M059J (cell line): ENCODE data around the gene NBEAL2. TPM values are rescaled to one million over a fixed set of nuclear protein-coding genes. Genes with fewer than 3 reads are reported as not detected.

ENCODE experiments used
- DNase-seq: peaks from one replicate; pipeline ENCODE4 v3.0.0-alpha.2; 2012; ENCODE audit warnings: low read depth
- total RNA-seq: library from RNA; depleted of rRNA; stranded (reverse); fragments of >200 nt; shearing (Covaris generic); gene quantifications from 2 replicates; pipeline ENCODE4 v1.2.3, GENCODE V29; 2014; rRNA removed

NBEAL2 gene, protein sequence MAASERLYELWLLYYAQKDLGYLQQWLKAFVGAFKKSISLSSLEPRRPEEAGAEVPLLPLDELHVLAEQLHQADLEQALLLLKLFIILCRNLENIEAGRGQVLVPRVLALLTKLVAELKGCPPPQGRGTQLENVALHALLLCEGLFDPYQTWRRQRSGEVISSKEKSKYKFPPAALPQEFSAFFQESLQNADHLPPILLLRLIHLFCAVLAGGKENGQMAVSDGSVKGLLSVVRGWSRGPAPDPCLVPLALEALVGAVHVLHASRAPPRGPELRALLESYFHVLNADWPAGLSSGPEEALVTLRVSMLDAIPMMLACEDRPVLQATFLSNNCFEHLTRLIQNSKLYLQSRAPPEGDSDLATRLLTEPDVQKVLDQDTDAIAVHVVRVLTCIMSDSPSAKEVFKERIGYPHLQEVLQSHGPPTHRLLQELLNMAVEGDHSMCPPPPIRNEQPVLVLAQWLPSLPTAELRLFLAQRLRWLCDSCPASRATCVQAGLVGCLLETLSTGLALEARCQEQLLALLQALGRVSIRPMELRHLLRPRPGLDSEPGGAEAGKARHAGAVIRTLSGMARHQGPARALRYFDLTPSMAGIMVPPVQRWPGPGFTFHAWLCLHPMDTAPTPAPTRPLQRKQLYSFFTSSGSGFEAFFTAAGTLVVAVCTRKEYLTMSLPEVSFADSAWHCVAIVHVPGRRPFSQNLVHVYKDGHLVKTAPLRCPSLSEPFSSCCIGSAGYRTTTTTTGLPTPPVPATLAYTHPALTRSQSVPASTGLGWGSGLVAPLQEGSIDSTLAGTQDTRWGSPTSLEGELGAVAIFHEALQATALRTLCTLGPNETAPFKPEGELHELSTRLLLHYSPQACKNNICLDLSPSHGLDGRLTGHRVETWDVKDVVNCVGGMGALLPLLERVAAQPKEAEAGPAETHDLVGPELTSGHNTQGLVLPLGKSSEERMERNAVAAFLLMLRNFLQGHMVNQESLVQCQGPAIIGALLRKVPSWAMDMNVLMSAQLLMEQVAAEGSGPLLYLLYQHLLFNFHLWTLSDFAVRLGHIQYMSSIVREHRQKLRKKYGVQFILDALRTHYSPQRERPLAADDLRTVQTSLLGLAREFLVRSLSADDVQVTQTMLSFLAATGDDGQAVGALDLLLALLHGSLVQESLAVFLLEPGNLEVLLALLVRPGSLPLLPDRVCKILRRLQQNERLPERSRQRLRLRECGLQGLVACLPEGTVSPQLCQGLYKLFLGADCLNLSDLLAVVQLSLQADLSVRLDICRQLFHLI (N-terminal part only)
- 1.5 and 3.5 TPM in 2 replicates for total RNA-seq

DNA sequence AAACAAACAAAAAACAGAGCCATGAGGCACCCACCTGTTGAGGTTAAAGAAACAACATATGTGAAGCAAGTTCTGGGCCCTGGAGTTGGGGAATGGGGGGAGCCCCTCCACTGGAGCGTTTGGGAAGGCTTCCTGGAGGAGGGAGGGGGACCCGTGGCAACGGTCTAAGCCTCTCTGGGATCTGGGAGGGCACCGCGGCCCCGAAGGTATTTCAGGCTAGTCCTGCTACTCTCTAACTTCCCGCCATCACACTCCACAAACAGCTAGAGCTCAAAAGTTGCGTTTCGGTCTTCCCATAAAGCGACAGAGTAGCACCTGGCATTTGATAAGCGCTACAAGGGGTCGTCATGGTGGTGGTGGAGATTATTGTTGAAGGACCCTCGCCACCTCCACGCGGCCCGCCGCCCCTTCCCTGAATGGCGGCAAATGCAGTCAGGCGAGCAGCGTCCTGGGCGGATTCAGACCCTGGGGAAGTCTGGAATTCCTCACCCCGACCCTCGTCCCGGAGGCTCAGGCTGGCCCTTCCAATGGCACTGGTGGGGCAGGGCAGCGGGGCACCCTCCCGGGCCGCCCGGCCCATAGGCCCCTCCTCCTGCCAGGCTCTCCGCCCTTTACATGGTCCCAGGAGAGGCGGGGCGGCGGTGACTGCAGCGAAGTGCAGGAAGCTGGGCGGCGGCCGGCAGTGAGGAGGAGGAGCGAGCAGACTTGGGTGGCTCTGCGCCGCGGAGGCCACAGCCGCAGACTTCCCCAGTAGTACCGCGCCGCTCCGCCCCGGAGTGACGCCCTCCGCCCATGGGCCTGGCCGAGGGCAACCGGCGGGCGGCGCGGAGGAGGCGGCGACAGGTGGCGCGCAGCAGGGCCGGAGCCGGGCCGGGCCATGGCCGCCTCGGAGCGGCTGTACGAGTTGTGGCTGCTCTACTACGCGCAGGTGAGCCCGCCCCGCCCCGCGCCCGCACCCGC, at the start of gene NBEAL2:
Gene NBEAL2, plus strand, starts transcription at position 682 of the 960 bp plus-strand sequence. Its CDS starts 196 bp downstream, at position 878.
- DNase-seq, result peak; percentile 84

DNA sequence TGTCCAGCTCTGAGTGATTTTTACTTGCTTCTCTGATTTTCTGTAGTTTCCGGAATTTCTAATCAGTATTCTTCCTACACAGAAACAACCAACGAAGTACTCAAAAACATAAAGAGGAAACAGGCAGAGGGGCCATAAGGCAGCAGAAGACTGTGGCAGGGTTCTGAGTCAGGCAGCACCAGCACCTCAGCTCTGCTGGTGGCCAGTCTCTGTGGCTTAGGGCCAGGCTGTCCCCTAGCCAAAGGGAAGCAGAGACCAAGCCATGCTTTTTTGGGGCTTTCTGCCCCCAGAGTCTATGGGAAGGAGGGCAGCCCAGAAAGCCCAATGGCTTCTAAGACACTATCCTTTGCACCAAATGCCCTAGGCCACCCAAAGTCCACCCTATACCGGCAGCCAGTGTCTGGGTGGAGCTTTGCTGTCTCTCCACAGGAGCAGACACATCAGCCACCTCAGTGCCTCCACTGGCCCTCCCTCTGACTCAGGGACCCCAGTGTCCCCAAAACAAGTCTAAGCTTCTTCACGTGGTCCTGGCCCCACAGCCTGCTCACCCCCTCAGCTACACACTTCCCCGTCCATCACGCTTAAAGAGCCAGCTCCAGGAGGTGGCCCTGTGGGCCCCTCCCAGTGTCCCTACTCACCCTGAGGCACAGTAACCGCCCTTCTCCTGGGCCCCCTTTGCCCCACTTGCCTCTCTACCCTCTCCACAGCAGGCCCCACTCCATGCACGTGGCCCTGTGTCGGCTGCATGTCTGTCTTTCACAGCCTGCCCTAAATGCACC, 49.1 kb upstream of the NBEAL2 start:
- DNase-seq, result peak; percentile 35

DNA sequence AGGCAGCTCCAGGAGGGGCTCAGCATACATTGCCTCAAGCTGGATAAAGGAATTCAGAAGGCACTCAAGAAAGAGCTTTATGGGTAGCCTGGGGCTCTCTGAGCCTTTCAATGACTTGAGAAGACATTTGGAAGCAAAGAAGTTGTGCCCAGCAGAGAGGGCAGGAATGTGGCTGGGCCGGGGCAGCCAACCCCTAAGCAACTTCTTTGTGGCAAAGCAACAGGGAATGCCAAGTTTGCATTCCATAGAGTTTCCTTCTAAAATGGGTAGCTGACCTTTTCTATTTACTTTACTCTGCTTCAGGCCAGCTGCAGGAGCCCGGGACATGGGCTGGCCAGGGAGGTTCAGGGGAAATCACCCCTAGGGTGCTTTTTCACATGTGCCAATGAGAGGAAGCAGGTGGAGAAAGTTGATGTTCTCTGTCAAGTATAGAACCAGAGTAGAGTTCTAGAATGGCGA, 48.5 kb upstream of the NBEAL2 start:
- DNase-seq, result peak; percentile 84

DNA sequence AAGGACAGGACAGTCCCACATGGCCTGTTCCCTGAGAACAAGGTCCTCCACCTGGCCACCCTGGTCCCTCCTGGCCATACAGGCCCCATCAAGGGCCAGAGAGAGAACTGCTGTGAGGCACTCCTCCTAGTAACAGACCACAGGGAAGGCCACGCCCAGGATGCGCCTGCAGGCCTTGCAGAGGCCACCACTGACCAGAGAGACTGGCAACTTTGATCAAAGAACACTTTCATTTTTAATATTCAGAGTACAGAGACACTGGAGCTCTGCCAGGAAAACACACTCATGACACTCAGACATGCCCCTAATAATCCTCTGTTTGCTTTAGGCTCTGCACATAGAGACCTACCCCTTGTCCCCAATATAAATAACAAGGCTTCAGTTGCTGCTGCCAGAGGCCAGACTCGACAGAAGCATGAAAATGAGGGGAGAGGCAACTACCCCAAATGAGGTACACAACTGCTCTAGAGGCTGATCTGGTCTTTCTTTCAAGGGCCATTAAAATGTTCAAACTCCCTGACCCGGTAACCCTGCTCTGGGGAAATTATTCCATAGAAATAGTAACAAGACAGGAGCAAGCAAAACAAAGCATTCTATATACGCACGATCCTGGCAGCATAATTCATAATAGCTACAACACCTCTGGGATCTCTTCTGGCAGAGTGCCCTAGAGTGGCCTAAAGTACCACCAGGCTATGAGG, 47.7 kb upstream of the NBEAL2 start:
- DNase-seq, result peak; percentile 69

DNA sequence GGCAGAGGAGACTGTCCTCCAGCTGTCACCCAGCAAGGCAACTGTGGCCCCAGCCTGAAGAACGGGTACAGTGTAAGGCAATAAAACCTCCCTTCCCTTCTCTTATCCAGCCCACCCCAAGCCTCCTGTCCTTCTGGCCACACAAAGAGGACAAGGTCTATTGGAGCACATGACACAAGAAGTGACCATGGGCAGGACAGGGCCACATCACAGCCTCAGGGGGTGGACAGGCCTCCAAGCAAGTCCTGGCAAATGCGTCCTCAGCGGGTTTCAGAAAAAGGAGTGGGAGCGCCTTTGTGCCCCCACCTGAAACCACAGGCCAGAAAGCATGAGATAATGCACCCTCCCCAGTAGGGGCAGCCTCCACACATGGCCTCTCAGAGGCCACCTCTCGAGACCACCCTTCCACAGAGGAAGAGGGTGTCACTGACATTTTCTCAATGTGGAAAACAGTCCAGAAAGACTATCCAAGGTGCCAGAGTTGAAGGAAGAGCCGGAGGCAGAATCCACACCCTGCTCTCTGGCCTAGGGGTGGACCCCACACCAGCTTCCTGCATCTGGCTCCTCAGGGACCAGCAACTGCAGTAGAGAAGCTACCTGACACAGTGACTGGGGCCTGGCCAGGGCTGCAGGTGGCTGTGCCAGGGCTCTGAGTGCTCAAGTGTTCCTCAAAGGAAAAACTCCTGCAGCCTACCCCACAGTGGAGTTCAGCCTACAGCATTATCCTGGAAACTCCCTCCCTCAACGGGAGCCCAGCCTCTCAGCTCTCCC, 46.8 kb upstream of the NBEAL2 start:
- no peak for DNase-seq

DNA sequence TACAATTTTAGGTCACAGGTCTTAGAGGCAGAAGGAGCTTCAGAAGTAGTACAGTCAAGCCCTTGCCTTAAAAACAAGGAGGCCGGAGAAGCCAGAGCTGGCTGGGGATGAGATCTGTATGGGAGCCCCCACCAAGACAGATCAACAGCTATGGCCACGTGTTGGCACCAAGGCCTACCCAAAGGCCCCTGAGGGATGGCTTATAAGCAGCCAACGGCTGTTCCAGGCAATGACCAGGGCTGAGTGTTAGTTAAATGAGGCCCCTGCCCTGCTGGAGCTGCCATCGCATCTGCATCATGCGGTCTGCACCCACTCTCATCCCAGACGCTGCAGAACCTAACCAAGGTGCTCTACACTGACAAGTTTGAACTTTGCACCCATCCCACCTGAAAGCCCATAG, 46.2 kb upstream of the NBEAL2 start:
- DNase-seq, result no peak

DNA sequence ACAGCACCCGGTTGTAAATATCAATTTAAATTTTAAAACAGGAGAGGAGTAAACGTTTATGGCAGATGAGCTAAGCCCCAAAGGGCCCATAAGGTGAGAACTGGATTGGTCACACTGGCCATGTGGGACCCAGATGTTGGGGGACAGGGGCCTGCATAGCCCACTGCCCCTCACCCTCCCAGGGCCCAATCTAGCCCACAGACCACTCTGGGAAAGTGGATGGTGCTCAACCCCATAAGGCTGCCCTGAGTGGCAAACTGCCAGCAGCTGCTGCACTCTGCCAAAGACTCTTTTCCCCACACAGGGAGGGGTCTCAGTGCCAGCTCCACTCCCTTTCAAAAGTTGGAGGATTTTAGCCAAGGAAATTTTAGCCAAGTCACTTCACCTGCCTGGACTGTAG, 45.4 kb upstream of the NBEAL2 start:
- no peak for DNase-seq

DNA sequence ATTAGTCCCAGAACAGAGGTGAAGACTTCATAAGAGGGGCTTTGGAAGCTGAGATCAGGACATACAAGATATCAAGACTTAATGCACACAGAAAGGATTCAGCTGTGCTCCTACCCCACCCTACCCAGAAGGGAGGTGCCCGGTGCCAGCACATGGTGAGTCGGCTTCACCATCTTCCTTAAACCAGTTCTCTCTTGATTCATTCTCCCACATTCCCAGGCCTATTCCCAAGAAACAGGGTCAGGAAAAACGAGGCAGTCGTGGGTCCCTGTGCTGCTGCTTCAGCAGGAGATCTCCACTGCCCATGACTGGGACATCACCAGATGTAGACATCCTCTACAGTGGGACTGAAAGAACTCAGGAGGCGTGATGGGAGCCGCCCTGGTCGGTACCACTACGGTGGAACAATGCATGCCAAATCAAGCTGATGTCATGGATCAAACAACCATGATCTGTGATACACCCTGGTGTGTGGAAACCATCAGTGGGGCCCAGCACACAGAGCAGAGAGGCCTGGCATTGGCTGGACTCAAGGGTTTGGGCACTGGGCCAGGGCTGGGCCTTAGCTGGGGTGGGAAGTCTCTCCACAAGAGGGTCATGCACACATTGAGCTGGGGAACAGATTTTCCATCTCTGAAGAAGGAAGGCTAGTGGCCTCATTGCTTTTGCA, 44.8 kb upstream of the NBEAL2 start:
- DNase-seq, result peak; percentile 46

DNA sequence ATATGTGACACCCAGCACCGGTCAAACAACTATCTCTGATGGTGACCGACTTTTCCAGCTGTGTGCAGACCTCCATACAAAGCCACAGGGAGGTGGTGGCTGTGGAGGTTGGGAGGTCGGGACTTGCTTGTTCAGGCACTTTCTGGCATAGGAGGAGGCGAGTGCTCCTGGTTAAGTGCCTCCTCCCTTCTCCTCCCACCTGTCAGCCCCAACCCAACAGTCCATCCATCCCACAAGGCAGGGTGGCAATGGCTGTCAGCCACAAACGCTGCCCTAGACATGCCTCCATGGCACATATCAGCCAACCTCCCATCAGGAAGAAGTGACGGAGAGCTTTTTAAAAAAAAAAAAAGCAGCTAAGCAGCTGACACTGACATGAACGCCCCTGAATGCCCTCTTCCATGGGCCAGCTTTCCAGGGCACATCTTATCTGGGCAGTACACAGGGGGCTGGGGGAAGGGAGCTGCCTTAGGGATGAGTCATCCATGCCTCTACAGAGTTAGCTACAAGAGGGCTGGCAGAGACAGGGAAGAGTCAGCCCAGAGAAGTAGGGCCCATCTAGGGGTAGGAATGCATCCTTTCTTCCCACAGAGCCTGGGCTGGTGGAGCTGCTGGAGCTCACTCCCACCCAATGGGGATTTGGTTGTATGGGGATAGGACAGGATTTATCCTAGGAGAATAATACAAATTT, 44.2 kb upstream of the NBEAL2 start:
- peak; percentile 96 for DNase-seq

DNA sequence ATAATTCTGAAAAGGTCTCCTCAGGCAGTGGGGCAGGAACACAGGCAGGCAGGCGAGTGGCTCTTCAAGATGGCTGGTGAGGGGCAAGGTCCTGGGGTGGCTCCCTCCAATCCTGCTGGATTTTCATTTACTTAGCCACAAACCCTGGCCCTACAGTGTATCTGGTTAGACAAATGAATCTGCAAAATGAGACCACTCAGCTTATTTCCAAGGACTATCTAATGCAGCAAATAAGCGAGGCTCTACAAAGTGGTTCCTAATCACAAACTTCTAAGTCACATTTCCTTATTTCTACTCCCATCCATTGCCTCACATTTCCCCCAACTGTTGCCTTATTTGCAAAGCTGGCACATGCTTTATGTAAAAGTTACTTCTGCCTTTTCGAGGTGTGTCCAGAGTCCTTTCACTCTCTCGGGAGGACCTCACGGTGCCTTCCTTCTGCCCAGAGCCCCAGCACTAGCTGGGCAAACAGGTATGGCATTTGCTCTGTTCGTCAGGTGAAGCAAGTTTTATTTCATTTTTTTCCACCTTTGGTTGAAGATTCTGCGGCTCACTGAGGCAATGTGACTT, 43.4 kb upstream of the NBEAL2 start:
- DNase-seq, result no peak

DNA sequence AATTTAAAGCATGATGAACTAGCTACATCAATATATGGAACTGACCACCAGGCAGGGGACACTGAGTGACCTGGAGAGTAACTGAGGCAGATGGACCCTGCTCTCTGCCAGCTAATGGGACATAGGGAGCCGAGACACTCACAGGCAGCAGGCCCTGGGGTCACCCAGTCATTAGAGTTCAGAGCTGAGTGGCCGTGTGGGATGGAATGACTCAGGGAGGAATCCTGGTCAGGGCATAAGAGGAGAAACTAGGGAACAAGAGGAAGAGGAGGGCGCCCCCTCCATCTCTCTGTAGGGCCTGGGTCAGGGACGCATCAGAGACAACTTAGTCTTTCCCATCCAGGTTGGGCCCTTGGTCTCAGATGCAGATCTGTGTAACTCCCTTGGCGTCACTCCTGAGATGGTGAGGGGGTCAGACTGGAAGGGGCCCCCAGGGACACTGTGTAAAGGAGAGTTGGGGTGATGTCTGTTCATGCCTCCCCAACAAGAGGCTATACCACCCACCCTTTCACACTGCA, 42.7 kb upstream of the NBEAL2 start:
- DNase-seq, result peak; percentile 69

DNA sequence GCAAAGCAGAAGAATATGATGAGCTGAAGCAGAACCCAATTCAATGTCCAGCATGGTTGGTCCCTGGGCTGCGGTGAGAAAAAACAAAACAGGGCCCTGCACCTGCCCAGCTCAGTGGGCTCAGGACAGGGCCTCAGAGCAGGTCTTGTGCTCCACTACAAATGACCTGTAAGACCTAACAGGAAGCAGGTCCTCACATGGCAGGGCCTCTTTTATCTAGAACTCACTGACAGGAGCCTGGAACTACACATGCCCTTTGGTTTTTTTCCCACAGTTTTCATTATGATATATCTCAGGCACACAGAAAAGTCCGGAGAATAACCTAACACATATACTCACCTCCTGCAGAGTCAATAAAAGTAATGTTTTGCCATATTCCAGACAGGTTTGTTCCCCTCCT, 41.3 kb upstream of the NBEAL2 start:
- DNase-seq, result no peak

DNA sequence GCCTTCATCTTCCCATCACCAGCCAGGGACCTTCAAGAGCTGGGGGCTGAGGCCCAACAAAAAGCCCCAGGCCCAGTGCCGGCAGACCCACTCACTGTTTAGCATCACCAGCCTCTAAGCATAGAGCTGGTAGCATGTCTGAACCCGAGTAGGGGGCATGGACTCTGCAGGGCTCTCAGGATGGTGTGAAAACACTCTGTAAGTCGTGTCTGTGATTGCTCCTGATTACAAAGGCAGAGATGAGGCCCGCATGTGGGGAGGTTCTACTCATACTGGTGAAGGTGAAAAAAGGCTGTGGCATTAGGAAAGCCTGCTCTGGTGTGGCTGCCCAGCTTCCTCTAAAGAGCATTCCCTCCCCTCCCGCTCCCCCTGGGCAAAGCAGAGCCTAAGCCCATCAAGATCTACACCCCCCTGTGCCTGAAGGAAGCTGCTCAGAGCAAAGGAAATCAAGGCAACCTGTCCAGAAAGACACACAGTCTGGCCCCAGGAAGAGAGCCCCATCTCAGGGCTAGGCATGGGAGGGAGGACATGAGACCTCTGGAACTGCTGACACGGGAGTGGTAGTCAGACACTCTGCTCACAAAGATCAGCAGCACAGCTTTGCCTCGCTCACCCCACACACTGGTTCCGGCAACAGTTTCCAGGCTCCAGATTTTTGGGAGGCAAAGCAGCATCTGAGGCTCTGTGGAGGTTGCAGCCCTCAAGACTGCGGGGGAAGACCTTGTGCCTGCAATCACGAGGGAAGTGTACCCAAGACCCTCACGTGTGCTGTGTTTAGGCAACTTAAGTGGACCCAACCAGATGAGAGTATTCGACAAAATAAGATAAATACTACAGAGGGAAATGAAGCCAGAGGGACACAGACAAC, 39.7 kb upstream of the NBEAL2 start:
- no peak for DNase-seq

DNA sequence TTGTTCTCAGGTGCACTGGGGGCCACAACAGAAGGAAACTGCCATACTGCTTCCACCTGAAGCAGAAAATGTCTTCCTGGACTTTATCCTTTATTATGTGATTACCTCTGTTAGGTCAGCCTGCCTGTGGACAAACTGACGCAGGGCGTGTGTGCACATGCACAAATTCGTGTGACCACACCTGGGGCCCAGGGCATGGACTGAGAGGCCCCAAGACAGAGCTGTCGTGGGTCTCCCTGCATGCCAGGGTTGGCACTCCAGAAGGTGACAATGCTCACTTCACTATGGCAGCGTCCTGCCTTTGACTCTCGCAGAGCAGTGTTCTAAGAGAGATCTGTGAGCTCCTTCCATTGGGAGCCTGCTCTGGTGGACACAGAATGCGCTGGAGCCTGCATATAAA, 37.4 kb upstream of the NBEAL2 start:
- DNase-seq, result no peak

DNA sequence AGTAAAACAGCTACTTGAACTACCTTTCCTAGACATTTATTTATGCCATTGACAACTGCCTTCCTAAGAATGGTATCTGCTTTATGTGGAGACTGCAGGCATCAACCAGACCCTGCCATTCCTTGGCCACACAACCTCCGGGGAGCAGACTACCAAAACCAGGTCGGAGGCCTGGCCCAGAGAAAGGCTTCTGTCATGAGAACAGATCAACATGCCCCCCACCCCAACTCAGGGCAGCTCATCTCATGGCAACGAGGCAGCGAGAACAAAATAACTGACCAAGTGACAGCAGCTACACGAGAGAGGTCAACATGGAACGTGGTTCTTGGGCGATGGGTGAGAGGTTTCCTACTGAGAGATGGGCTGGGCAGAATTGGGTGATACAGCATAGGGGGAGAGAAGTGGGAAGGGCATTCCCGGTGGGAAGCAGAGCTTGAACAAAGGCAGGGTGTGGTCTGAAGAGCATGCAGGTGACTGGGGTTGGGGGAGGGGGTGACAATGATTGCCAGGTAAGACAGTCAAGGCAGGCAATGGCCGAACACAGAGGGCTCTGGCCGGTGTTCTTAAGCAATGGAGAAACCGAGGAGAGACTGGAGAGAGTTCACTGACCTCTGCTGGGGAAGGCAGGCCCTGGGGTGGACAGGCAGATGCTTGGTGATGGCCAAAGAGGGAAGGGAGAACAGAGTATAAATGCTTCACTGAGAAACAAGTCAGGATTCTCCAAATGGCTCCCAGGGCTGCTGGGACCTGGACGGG, 36.8 kb upstream of the NBEAL2 start:
- DNase-seq, result no peak
